NK-92 treated with Interleukin-12 subunit alpha and Interleukin-12 subunit beta, amount 100 ng/mL, for 24 hours (cell line): ENCODE measurements around the gene OTULINL.

ENCODE experiments used
- DNase-seq: peaks from one replicate; lab custom pipeline; 2025; lab: John Stamatoyannopoulos, UW

The OTULINL gene

DNA sequence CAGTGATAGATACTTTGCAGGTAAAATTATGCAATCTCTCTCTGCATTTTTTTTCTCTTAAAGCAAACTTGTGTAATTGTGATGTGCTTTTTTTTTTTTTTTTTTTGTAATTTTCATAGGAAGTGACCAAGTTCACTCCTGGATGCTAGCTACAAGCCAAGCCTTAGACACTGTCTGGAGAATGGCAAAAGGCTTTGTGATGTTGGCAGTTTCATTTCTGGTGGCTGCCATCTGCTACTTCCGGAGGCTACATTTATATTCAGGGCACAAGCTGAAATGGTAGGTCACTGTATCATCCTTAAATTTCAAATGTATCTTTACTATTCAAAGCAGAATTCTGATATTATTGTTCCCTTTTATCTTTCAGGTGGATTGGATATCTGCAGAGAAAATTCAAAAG lies 19.3 kb downstream of the OTULINL start:
- no peak for DNase-seq

DNA sequence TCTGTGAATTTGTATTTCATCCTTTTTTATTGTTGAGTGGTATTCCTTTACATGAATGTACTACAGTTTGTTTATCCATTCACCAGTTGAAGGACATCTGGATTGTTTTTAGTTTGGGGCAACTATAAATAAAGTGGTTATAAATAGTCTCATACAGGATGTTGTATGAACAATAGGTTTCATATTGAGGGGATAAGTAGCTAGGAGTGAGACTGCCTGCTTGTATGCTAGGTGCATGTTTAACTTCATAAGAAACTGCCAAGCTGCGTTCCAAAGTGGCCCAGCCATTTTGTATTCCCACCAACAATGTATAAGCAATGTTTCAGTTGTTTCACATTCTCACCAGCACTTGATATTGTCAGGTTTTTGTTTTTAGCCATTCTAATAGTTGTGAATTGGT lies 21.5 kb downstream of the OTULINL start:
- DNase-seq, result no peak

DNA sequence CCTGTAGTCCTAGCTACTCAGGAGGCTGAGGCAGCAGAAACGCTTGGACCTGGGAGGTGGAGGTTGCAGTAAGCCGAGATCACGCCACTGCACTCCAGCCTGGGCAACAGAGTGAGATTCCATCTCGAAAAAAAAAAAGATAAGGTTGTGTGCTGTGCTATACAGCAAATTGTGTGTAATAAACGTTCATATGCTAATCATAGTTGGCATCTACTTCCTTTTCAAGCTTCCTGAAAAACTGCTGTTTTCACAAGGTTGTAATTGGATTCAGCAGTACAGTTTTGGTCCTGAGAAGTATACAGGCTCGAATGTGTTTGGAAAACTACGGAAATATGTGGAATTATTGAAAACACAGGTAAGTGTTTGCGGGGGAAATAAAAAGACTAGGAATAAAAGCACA lies 25.5 kb downstream of the OTULINL start:
- no peak for DNase-seq

DNA sequence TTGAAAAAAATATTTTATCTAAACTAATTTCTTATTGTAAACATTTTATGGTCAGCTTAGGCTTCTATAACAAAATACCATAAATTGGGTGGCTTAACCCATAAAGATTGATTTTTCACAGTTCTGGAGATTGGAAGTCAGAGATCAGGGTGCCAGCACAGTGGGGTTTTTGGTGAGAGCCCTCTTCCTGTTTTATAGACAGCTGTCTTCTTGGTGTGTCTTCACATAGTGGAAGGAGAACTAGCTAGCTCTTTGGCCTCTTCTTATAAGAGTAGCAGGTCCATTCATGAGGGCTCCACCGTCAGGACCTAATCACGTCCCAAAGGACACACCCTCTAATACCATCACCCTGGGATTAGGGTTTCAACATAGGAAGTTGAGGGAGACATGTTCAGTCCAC lies 26.6 kb downstream of the OTULINL start:
- no peak for DNase-seq

DNA sequence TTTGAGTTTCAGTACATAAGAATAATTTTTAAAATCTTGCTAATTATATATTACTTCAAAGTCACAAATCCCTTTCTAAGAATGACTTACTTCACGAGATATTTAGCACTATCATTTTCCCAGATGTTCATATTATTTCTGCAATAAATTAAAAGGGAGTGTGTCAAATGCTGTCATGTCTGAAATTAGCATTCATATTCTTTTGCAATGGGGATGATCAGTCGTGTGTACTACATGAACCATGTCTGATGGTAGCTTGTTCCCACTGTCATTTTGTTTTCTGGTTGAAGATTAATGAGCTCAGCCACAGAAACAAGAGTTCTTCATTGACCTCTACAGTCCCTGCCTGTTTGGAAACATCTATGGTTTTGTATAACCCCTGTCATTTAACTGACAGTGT lies 30.1 kb downstream of the OTULINL start:
- DNase-seq, result no peak

DNA sequence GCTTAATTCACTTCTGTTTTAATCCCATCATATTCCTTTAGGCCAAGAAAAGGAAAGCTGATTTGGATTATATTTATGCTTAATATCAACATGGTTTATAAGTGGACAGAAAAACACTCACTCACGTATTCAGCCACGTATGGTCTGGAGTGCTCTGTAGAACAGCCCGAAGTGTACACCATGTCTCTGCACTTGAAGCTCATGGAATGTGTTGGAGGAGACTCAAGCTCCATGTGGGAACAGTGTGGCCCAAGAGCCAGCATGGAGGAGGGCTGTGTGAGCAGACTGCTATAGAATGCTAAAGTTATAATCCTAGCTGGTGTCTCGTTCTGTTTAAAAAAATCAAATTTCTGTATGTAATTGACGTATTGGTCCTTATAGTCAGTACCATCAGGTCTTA lies 32.9 kb downstream of the OTULINL start:
- no peak for DNase-seq

DNA sequence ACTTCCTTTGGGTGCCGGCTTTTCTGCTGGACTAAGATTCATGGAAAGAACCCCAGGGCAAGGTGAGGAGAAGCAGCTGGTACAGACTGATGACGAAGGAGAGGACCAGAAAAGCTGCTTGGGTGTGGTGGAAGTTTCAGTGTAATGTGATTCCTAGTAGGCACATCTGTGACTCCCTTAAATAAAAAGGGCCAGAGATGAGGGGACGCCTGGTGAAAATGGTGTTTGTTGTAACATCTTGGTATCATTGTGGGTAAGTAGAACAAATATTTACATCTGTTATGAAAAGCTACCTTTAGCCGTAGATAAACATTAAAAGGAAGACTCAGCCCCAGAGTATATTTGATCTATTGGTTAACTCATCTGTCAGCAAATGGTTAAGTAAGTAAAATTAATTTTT lies 33.8 kb downstream of the OTULINL start:
- no peak for DNase-seq

DNA sequence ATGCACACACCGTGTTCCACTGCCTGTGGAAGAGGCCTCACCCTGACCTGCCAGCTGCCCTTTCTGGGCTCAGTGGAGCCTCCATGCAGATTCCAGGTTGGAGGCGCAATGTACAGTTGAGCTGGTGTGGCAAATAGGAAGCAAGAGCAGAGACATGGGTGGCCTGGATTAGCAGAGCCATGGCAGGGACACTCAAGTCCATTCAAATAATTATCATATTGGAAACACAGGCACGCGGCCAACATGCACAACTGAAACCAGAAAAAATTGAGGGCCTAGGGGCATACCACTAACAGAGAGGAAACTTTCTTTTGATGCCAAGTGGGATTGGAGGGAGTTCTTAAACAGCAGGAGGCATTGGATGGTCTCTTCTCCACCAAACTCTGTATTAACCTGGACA lies 35.8 kb downstream of the OTULINL start:
- DNase-seq, result no peak

DNA sequence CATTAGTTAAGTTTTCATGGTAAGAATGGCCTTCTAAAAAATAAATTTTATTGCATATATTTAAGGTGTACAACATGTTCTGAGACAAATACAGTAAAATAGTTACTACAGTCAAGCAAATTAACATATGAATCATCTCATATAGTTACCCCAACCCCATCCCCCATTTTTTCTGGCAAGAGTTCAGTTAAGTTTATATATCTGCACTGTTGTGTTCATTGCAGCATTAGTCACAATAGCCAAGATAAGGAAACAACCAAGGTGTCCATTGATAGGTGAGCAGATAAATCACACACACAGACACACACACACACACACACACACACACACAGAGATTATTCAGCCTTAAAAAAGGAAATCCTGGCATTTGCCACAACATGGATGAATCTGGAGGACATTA lies 45.7 kb downstream of the OTULINL start:
- DNase-seq, result no peak

DNA sequence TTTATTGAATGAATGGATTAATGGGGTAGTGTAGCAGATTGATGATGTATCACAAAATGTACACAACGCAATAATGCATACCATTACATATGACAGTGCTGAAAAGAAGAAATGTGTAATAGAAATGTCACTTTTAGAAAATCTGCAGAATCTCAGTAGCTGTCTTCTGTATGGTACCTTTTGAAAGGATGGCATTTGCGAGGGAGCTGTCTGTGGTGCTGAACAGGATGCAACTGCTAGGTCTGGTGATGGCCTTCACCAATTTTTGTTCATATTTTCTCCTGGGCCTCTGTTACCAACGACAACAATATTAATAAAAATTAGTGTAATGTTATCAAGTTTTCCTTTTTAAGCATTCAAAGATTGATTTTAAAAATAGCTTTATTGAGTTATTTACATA lies 46.8 kb downstream of the OTULINL start:
- DNase-seq, result no peak

DNA sequence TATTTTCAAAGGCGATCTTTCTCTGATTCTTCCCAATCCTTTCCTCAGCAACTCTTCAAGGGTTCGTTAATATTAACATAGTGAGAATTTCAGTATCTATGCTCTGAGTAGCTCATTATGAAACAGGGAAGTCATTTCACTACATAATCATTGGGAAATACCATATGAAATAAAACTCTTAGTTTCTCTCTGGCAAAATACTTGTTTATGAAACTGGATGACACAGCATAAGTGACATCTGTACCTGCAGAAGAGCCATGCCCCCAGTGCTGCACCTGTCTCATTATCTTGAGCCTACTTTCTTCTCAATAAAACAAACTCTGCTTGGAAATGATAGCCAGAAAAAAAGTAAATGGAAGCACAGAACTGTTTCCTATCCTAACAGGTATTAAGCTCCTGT lies 49.1 kb downstream of the OTULINL start:
- DNase-seq, result no peak

DNA sequence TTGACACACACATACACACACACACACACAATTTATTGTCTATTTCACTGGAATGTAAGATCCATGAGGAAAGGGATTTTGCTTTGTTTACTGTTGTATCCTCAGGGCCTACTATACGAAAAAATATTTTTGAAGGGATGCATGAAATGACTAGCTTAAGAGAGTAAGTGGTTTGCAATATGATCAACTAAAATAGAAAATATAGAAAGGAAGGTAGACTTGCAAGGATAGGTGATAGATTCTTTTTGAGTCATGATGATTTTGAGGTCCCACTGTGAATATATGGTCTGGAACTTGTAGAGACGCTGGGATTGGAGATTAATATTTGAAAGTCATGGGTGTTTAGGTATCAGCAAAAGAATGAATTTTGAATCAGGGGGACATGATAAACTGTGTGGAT lies 54.1 kb downstream of the OTULINL start:
- no peak for DNase-seq

DNA sequence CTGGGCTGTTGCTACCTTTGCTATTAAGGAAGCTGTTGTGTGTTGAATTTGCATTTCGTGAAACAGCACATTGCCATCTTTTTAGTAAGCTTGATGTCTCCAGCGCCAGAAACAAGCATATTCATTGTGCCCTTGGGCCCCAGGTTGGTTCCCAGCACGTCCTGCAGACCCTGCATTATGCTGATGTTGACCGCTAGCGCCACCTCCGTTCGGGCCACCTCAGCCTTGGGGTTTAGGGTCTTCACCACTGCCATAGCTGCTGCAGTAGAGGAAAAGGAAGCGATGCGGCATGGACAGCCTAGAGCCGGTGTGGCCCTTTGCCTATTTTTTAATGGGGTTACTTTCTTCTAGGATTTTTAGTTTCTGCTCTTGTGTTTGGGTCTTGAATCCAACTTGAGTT lies 59.2 kb downstream of the OTULINL start:
- DNase-seq, result no peak

DNA sequence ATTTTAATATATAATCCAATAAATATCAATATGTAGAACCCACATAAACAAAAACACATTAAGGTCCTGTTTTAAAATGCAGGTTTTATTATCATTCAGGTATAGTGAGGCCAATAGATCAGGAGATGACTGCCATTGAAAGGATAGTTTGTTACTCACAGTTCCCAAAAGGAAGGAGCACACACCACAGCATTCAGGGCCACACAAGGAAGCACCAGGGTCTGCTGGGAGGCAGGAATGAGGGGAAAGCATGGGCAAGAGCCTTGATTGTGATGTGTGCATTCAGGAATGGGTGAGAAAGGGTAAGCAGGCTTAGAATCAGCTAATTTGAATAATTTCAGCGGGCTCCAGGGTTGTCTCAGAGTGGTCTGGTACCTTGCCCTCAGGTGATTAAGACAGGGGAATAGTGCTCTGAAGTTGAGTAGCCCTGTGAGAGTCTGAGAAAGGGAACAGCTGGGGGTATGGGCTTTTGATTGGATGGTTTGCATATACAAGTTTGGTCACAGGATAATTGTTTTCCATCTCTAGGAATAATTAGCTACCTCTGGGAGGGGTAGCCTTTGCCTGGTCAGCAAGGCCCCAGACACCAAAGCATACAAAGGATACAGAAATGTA lies 63.1 kb downstream of the OTULINL start:
- DNase-seq, result no peak

DNA sequence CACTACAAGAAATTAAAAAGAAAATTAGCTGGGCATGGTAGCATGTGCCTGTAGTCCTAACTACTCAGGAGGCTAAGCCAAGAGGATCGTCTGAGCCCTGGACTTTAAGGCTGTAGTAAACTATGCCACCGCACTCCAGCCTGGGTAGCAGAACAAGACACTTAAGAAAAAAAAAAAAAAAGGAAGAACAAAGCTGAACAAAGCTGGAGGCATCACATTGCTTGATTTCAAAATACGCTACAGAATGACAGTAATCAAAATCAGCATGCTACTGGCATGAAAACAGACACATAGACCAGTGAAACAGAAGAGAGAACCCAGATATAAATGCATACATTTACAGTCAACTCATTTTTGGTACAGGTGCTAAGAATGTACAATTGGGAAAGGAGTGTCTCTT lies 68.5 kb downstream of the OTULINL start:
- no peak for DNase-seq

DNA sequence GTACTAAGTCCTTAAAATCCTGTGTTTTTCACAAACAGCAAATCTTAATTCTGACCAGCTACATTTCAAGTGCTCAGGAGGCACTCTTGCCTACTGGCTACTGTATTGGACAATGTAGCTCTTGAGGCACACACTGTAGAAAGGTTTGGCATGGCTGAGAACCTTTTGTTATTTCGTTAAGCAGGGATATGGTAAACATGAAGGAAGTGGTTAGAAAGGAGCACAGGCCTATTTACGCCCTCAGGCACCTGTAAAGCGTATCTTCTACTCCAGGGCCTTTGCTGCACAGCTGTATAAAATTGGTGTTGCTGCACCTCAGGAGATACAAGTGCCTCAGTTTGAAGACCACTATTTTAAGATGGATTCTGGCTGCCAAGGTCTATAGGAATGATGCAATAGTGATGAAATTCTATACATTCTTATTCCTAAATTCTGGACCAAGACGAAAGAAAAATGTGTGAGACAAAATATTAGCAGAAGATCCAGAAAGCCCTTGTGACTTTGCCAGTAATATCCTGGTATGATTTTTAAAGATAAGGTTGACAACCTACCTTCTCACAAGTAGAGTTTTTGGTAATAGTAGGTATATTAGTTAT lies 73.7 kb downstream of the OTULINL start:
- DNase-seq, result no peak

DNA sequence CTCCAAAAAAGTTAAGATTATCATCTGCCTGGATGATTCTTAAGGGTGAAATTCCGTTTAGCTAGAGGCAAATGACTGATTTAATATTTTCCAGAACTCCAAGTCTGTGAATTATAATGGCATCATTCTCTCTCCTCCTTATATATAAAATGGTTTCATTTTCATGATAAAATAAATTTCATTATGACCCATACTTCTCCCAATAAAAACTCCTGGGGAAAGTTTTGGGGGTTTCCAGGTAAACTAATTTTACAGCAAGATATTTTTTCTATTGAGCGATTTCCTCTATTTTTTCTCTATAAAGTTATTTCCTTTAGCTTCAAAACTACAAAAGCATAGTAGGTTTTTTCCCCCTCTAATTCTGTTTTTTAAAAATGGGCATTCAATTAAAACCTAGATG lies 75.3 kb downstream of the OTULINL start:
- no peak for DNase-seq

DNA sequence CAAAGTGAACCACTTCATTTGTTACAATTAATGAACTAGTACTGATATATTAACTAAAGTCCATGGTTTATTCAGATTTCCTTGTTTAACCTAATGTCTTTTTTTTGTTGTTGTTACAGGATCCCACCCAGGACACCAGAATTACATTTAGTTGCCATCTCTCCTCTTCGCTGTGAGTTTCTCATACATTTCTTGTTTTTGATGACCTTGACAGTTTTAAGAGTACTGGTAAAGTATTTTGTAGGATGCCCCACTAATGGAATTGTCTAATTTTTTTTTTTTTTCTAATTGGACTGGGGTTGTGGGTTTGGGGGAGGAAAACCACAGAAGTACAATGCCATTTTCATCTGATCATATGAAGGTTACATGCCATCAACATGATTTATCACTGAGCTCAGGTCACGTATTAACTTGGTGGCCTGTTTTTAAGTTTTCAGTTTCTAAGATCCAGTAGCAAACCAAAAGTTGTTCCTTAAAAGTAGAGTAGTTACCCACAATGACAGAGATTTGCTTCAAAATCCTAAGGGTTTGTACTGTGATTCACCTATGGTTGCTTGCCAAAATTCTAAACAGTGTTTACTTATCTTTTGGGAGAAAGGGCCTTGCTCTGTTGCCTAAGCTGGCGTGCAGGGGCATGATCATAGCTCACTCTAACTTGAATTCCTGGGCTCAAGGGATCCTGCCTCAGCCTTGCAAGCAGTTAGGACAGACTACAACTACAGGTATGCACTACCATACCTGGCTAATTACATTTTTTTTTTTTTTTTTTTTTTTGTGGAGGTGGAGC lies 78.4 kb downstream of the OTULINL start:
- DNase-seq, result no peak

DNA sequence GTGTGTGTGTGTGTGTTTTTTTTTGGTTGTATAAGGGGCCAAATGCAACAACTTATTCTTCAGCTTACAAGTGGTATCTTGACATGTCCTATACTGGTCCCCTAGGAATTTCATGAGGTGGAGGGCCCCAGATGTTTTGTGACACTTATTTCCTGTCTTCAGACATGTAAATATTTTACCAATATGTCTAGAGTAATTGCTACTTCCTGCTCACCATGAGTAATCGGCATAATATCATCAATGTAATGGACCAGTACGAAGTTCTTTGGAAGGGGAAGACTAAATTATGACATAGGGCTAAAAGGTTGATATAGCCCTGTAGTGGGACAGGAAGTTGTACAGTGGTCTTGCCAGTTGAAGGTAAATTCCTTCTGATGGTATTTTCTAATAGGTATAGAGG lies 79.2 kb downstream of the OTULINL start:
- DNase-seq, result no peak
